LNCaP clone FGC (cell line): ENCODE results near the gene MYO16.

Source experiments
- DNase-seq: peaks from one replicate; pipeline ENCODE4 v3.0.0-alpha.2; 2011; ENCODE audit warnings: low read depth
- H3K4me3 ChIP-seq: 2 replicates; pipeline ENCODE4 v1.5.1; 2011; ENCODE audit warnings: mild to moderate bottlenecking, low read depth, low read length, control low read depth
- CTCF ChIP-seq: IDR thresholded peaks from 2 replicates; pipeline ENCODE4 v1.5.1; 2012; ENCODE audit warnings: mild to moderate bottlenecking; ENCODE audit not compliant: control insufficient read depth, insufficient read depth; ENCODE audit errors: extremely low read depth

MYO16 gene

GRCh38 chr13:108797354-108797753 is 167.9 kb downstream of the MYO16 start:
- DNase-seq: no peak
- H3K4me3 ChIP-seq: no peak overlapping the region
- TF ChIP-seq CTCF: no peak

- TF ChIP-seq CTCF: no peak
- no peak for DNase-seq
- no peak overlapping the region for H3K4me3 ChIP-seq
Measured at GRCh38 chr13:108807841-108808240, 178.4 kb downstream of the MYO16 start.

GRCh38 chr13:108812165-108812564 is 182.8 kb downstream of the MYO16 start:
- DNase-seq: no peak
- TF ChIP-seq CTCF: no peak
- H3K4me3 ChIP-seq: no peak overlapping the region

GRCh38 chr13:108812661-108813060 is 183.2 kb downstream of the MYO16 start:
- no peak for DNase-seq
- H3K4me3 ChIP-seq: no peak overlapping the region
- no peak for TF ChIP-seq CTCF

- H3K4me3 ChIP-seq: no peak overlapping the region
- TF ChIP-seq CTCF: no peak
- DNase-seq: no peak
Measured at GRCh38 chr13:108813587-108814170, 184.3 kb downstream of the MYO16 start.

- no peak overlapping the region for H3K4me3 ChIP-seq
- DNase-seq: no peak
- TF ChIP-seq CTCF: no peak
Measured at GRCh38 chr13:108816375-108816774, 187.0 kb downstream of the MYO16 start.

- DNase-seq: no peak
- H3K4me3 ChIP-seq: no peak overlapping the region
- no peak for TF ChIP-seq CTCF
Measured at GRCh38 chr13:108827646-108828045, 198.2 kb downstream of the MYO16 start.
